Neural crest cell (in vitro differentiated cells): ENCODE measurements around the gene AVEN. TPM values are rescaled to one million over a fixed set of nuclear protein-coding genes. Genes with fewer than 3 reads are reported as not detected.
A peak's percentile ranks its signal among the peaks of the same experiment; 100 is the strongest.

ENCODE experiments used
- DNase-seq: peaks from one replicate; pipeline ENCODE4 v3.0.0; 2021; ENCODE audit warnings: low read depth, mixed read lengths, low spot score
- H3K27ac Mint-ChIP-seq: one replicate; pipeline ENCODE4 v1.8.0; 2021; ENCODE audit warnings: mild to moderate bottlenecking, mixed read lengths; ENCODE audit not compliant: unreplicated experiment
- H3K27me3 Mint-ChIP-seq: 2 replicates; pipeline ENCODE4 v1.8.0; 2021; ENCODE audit warnings: low read depth, mild to moderate bottlenecking, mixed read lengths
- H3K36me3 Mint-ChIP-seq: 2 replicates; pipeline ENCODE4 v1.8.0; 2021; ENCODE audit warnings: low read depth, mild to moderate bottlenecking, mixed read lengths
- H3K4me1 Mint-ChIP-seq: 2 replicates; pipeline ENCODE4 v1.8.0; 2021; ENCODE audit warnings: mixed read lengths
- H3K4me3 Mint-ChIP-seq: one replicate; pipeline ENCODE4 v1.8.0; 2021; ENCODE audit warnings: mild to moderate bottlenecking, mixed read lengths
- H3K9me3 Mint-ChIP-seq: 2 replicates; pipeline ENCODE4 v1.8.0; 2021; ENCODE audit warnings: mixed read lengths
- total RNA-seq: library from RNA; stranded (reverse); gene quantifications from 2 replicates; pipeline ENCODE4 v1.2.1, GENCODE V29; 2021
- TF ChIP-seq, protein P1 (sequence below): fragments of 200-600 bp; sonication (generic); conservative IDR thresholded peaks from 2 replicates; pipeline ENCODE4 v1.5.0; 2021; ENCODE audit warnings: antibody characterized with exemption, mild to moderate bottlenecking

Gene AVEN
- total RNA-seq, 1 donor from 2014 or later = 15.0 TPM

DNA sequence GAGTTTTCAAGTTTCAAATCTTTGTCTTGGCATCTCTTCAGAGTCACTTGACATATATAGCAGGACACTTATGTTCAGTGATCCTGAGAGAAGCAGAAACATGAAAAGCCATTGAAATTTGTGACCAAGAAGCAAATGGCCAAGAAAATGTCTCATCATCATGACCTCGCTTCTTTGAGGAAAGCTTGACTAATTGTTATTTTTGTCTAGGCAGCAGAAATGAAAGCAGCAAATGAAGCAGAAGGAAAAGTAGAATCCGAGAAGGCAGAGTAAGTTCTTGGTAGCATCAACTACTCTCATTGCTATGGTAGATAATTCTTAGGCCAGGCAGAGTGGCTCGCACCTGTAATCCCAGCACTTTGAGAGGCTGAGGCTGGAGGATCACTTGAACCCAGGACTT, 198.4 kb downstream of the AVEN start:
- no peaks in the 10 kb centered on the region for H3K27me3 Mint-ChIP-seq
- DNase-seq = no peak
- H3K36me3 Mint-ChIP-seq = peaks cover 5% of the 10 kb centered on the region
- no peak overlapping the region for H3K27ac Mint-ChIP-seq
- H3K4me1 Mint-ChIP-seq = peaks cover 1% of the 10 kb centered on the region
- no peak overlapping the region for H3K4me3 Mint-ChIP-seq
- H3K9me3 Mint-ChIP-seq = peaks cover 5% of the 10 kb centered on the region
- TF ChIP-seq, protein P1, sequence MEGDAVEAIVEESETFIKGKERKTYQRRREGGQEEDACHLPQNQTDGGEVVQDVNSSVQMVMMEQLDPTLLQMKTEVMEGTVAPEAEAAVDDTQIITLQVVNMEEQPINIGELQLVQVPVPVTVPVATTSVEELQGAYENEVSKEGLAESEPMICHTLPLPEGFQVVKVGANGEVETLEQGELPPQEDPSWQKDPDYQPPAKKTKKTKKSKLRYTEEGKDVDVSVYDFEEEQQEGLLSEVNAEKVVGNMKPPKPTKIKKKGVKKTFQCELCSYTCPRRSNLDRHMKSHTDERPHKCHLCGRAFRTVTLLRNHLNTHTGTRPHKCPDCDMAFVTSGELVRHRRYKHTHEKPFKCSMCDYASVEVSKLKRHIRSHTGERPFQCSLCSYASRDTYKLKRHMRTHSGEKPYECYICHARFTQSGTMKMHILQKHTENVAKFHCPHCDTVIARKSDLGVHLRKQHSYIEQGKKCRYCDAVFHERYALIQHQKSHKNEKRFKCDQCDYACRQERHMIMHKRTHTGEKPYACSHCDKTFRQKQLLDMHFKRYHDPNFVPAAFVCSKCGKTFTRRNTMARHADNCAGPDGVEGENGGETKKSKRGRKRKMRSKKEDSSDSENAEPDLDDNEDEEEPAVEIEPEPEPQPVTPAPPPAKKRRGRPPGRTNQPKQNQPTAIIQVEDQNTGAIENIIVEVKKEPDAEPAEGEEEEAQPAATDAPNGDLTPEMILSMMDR = no peak

DNA sequence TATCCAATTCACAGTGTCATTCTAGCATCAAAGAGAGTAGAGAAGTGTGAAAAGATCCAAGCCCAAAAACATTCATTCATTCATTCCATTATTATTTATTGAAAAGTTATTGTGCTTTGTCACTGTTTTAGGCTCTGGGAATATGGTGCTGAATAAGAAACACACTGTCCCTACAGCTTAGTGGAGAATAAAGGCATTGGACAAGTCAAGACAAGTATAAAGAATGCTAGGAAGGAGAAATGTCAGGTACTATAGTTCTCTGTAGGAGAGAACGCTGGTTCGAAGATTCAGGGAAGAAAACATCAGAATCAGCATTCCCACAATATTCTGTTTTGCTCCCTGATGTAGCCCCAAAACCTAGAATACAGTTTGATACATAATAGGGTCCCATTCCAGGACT, 199.5 kb downstream of the AVEN start:
- peaks cover 11% of the 10 kb centered on the region for H3K4me1 Mint-ChIP-seq
- no peak overlapping the region for H3K4me3 Mint-ChIP-seq
- TF ChIP-seq, protein P1 = no peak
- DNase-seq = no peak
- peaks cover 5% of the 10 kb centered on the region for H3K36me3 Mint-ChIP-seq
- no peaks in the 10 kb centered on the region for H3K27me3 Mint-ChIP-seq
- no peak overlapping the region for H3K27ac Mint-ChIP-seq
- H3K9me3 Mint-ChIP-seq = peaks cover 5% of the 10 kb centered on the region

DNA sequence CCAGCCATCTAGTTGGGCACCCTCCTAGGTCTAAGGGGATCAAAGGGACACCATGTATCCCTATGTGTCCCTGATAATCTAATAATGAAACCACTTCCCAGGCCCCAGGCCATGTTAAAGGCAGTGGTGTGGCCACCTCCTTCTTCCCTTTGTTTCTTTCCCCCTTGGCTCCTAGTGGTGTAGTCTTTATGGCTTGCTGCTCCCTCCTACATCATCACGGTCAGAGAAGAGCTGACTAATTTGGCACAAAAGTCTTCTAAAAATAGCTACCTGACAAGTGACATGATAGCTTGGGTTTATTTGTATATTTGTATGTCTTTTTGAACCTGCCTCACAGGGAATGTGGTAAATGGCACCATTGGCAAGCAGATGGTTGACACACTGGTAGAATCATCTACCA, 201.7 kb downstream of the AVEN start:
- no peak overlapping the region for H3K4me3 Mint-ChIP-seq
- H3K9me3 Mint-ChIP-seq = peaks cover 5% of the 10 kb centered on the region
- TF ChIP-seq, protein P1 = no peak
- H3K4me1 Mint-ChIP-seq = peaks cover 11% of the 10 kb centered on the region
- H3K36me3 Mint-ChIP-seq = peaks cover 5% of the 10 kb centered on the region
- peak overlapping the region; percentile 19 for H3K27ac Mint-ChIP-seq
- DNase-seq = no peak
- H3K27me3 Mint-ChIP-seq = no peaks in the 10 kb centered on the region

DNA sequence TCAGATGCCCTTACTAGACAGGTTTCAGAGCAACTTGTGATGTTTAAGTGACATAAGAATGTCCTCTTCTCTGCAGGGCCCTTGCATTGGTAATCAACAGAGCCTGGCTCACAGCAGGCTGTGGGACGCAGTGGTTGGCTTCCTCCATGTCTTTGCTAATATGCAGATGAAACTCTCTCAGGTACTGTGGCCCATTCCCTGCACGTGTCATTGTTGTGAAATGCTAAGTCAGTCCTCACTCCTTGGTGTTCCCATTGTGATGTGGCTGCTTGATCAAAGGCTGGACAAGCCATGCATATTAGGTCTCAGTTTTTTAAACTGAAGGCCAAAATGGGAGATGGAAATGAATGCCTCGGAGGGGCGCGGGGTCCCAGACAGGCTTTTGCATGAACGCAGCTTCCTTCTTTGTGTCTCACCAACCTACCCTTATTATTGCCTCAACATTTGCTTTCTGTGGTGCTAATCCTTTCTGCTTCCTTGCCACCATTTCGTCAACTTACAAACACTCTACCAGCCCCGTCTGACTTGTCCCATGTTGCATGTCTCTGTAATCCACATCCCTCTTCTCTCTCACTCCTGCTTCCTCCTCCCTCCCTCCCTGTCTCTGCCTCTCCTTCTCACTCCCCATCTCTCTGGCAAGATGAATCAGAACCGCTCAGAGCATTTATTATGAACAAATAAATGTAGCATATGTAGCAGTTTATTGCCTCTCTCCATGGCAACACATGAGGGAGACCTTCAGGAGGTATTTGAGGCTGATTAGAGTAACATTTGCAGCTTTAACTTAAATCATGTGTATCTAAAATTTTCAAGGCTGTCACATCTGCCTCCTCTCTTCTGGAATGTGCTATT, 203.9 kb downstream of the AVEN start:
- TF ChIP-seq, protein P1 = no peak
- peaks cover 5% of the 10 kb centered on the region for H3K36me3 Mint-ChIP-seq
- peaks cover 19% of the 10 kb centered on the region for H3K4me1 Mint-ChIP-seq
- DNase-seq = no peak
- no peak overlapping the region for H3K4me3 Mint-ChIP-seq
- peaks cover 3% of the 10 kb centered on the region for H3K9me3 Mint-ChIP-seq
- peak overlapping the region; percentile 76 for H3K27ac Mint-ChIP-seq
- no peaks in the 10 kb centered on the region for H3K27me3 Mint-ChIP-seq

GRCh38 chr15:33831646-33832045, 207.4 kb downstream of the AVEN start:
- no peaks in the 10 kb centered on the region for H3K36me3 Mint-ChIP-seq
- DNase-seq = no peak
- TF ChIP-seq, protein P1 = no peak
- no peaks in the 10 kb centered on the region for H3K9me3 Mint-ChIP-seq
- H3K4me1 Mint-ChIP-seq = peaks cover 19% of the 10 kb centered on the region
- H3K4me3 Mint-ChIP-seq = no peak overlapping the region
- no peak overlapping the region for H3K27ac Mint-ChIP-seq
- no peaks in the 10 kb centered on the region for H3K27me3 Mint-ChIP-seq
